Spleen (tissue), 7 donors: Measurements from ENCODE around the gene TNS2.
"Not testable (repeated sequence)": the region's sequence is repeated elsewhere in the genome, so short reads cannot be mapped to it uniquely, and the experiment has no call there.

Experiments
- POLR2AphosphoS5 ChIP-seq, 3 donors: sonication (generic); formaldehyde crosslinking; IDR thresholded peaks; one replicate each; pipeline ENCODE4 v1.5.1; 2017; ENCODE audit warnings: antibody characterized with exemption in 3 of 3
- TF ChIP-seq, protein P1 (sequence below), 11 experiments: fragments of 200-600 bp in 7 of 11; fragments of 450-650 bp in 4 of 11; sonication (generic) in 4 of 11; IDR thresholded peaks in 8 of 11; conservative IDR thresholded peaks in 3 of 11; 1 replicate in 7 of 11; 2 replicates in 4 of 11; pipeline versions ENCODE4 v1.4.0 to v1.8.0; 2016 to 2021; ENCODE audit warnings: antibody characterized with exemption in 11 of 11, inconsistent platforms in 4 of 11, mild to moderate bottlenecking in 1 of 11
- donor health status: DM: no; HTN: no; CAD: no; lungs with moderate emphysema.
- donor health status: DM: no; HTN: no; CAD: no.
- donor health status: DM: no; HTN: no; CAD: no.

DNA sequence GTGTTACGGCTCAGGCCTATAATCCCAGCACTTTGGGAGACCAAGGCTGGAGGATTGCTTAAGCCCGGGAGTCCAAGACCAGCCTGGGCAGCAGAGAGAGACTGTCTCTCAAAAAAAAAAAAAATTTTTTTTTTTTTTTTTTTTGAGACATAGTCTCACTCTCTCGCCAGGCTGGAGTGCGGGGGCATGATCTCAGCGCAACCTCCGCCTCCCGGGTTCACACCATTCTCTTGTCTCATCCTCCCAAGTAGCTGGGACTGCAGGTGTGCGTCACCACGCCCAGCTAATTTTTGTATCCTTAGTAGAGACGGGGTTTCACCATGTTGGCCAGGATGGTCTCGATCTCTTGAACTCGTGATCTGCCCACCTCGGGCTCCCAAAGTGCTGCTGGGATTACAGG is 22.9 kb upstream of the TNS2 start:
- TF ChIP-seq, protein P1, sequence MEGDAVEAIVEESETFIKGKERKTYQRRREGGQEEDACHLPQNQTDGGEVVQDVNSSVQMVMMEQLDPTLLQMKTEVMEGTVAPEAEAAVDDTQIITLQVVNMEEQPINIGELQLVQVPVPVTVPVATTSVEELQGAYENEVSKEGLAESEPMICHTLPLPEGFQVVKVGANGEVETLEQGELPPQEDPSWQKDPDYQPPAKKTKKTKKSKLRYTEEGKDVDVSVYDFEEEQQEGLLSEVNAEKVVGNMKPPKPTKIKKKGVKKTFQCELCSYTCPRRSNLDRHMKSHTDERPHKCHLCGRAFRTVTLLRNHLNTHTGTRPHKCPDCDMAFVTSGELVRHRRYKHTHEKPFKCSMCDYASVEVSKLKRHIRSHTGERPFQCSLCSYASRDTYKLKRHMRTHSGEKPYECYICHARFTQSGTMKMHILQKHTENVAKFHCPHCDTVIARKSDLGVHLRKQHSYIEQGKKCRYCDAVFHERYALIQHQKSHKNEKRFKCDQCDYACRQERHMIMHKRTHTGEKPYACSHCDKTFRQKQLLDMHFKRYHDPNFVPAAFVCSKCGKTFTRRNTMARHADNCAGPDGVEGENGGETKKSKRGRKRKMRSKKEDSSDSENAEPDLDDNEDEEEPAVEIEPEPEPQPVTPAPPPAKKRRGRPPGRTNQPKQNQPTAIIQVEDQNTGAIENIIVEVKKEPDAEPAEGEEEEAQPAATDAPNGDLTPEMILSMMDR (IDR thresholded peaks at IDR 0.05 in 8 of 11, conservative IDR thresholded peaks at IDR 0.05 in 3 of 11), result not testable (repeated sequence)
- not testable (repeated sequence) for TF ChIP-seq POLR2AphosphoS5 (IDR thresholded peaks at IDR 0.05)
